HCT116 (cell line): ENCODE results near the gene FLCN. TPM values are rescaled to one million over a fixed set of nuclear protein-coding genes. Genes with fewer than 3 reads are reported as not detected.

Source experiments
- ATAC-seq: fragments of 200-7000 bp; cut with Tn5 transposase; 2 replicates; pipeline ENCODE4 v1.9.1; 2020; ENCODE audit warnings: mild to moderate bottlenecking, moderate library complexity
- BruUV-seq: library from RNA; stranded (reverse); fragments of 400-500 nt; replicated peaks from 2 replicates; lab custom pipeline; 2021; lab: Mats Ljungman, UMichigan
- CTCF ChIA-PET: fragments of 300-600 bp; sonication (Branson Sonifier 250); formaldehyde crosslinking; loops from one replicate; lab custom pipeline; 2021; ENCODE audit warnings: antibody characterized with exemption; lab: Charles Lee
- POLR2A ChIA-PET: fragments of 300-600, 350-600 bp; sonication (Branson Sonifier 250); formaldehyde crosslinking; loops from one replicate; lab custom pipeline; 2021; ENCODE audit warnings: antibody characterized with exemption; lab: Charles Lee
- RAD21 ChIA-PET, 2 experiments: fragments of 300-600 bp; sonication (Branson Sonifier 250); formaldehyde crosslinking; loops; one replicate each; lab custom pipeline; 2023; ENCODE audit warnings: low total read pairs in 2 of 2; ENCODE audit not compliant: uncharacterized antibody in 2 of 2, unreplicated experiment in 2 of 2, low non-redundant PET in 1 of 2; lab: Charles Lee
- DNase-seq: peaks from one replicate; pipeline ENCODE4 v3.0.0-alpha.2; 2010; ENCODE audit warnings: low read depth, low spot score
- H2AFZ ChIP-seq: fragments of 200-600 bp; shearing (Covaris generic), sonication (generic); 2 replicates; pipeline ENCODE4 v1.6.1; 2017; ENCODE audit warnings: low read depth, mixed run types, mixed read lengths, antibody characterized with exemption, low read length; ENCODE audit not compliant: poor library complexity, severe bottlenecking
- H3K27ac ChIP-seq: 2 replicates; pipeline ENCODE4 v1.5.1; 2012; ENCODE audit warnings: low read depth, low read length
- H3K27me3 ChIP-seq: fragments of 200-600 bp; sonication (generic); 2 replicates; pipeline ENCODE4 v1.6.1; 2016; ENCODE audit warnings: mixed run types, low read length, mixed read lengths; ENCODE audit not compliant: insufficient read depth
- H3K36me3 ChIP-seq, 2 experiments: fragments of 200-500 bp in 1 of 2; fragments of 200-600 bp in 1 of 2; sonication (Bioruptor generic) in 1 of 2; sonication (generic) in 1 of 2; 2 replicates each; pipeline versions ENCODE4 v1.5.1 to v1.6.1; 2014 to 2016; ENCODE audit warnings: low read length in 2 of 2, inconsistent platforms in 1 of 2, mixed read lengths in 1 of 2, mixed run types in 1 of 2; ENCODE audit not compliant: insufficient read depth in 2 of 2, control insufficient read depth in 1 of 2
- H3K4me1 ChIP-seq, 2 experiments: fragments of 200-600 bp in 1 of 2; sonication (generic) in 1 of 2; 2 replicates each; pipeline versions ENCODE4 v1.5.1 to v1.6.1; 2012 to 2017; ENCODE audit warnings: low read length in 2 of 2, inconsistent platforms in 1 of 2, mild to moderate bottlenecking in 1 of 2, mixed read lengths in 1 of 2, mixed run types in 1 of 2, moderate library complexity in 1 of 2; ENCODE audit not compliant: insufficient read depth in 2 of 2, control insufficient read depth in 1 of 2
- H3K4me2 ChIP-seq: fragments of 200-600 bp; sonication (generic); 2 replicates; pipeline ENCODE4 v1.6.1; 2017; ENCODE audit warnings: mixed run types, low read length, mixed read lengths
- H3K4me3 ChIP-seq, 2 experiments: fragments of 200-600 bp in 1 of 2; sonication (generic) in 1 of 2; replicated peaks in 1 of 2; 2 replicates each; pipeline ENCODE4 v1.5.1; 2011 to 2016; ENCODE audit warnings: low read length in 2 of 2, control low read depth in 1 of 2, low read depth in 1 of 2, mild to moderate bottlenecking in 1 of 2, mixed read lengths in 1 of 2, mixed run types in 1 of 2
- H3K79me2 ChIP-seq: fragments of 200-600 bp; sonication (generic); 2 replicates; pipeline ENCODE4 v1.6.1; 2017; ENCODE audit warnings: mild to moderate bottlenecking, mixed run types, low read length, moderate library complexity, mixed read lengths; ENCODE audit not compliant: insufficient read depth
- H3K9ac ChIP-seq: fragments of 200-600 bp; sonication (generic); 2 replicates; pipeline ENCODE4 v1.6.1; 2016; ENCODE audit warnings: low read length, mixed read lengths
- H3K9me2 ChIP-seq: fragments of 200-600 bp; sonication (generic), shearing (Covaris generic); 2 replicates; pipeline ENCODE4 v1.6.1; 2017; ENCODE audit warnings: mixed run types, mild to moderate bottlenecking, moderate library complexity; ENCODE audit not compliant: insufficient read depth
- H3K9me3 ChIP-seq, 2 experiments: fragments of 200-500 bp in 1 of 2; fragments of 200-600 bp in 1 of 2; sonication (Bioruptor generic) in 1 of 2; sonication (generic) in 1 of 2; 2 replicates each; pipeline ENCODE4 v1.6.1; 2014 to 2017; ENCODE audit warnings: low read length in 2 of 2, mixed read lengths in 2 of 2, inconsistent platforms in 1 of 2, low read depth in 1 of 2, mild to moderate bottlenecking in 1 of 2, mixed run types in 1 of 2, moderate library complexity in 1 of 2; ENCODE audit not compliant: control insufficient read depth in 1 of 2, insufficient read depth in 1 of 2
- H4K20me1 ChIP-seq: fragments of 200-600 bp; sonication (generic), shearing (Covaris generic); 2 replicates; pipeline ENCODE4 v1.6.1; 2017; ENCODE audit warnings: mixed run types, mild to moderate bottlenecking, moderate library complexity; ENCODE audit not compliant: insufficient read depth
- CEBPB ChIP-seq: IDR thresholded peaks from 2 replicates; pipeline ENCODE4 v1.6.1; 2012; ENCODE audit warnings: low read depth
- CTCF ChIP-seq, 3 experiments: fragments of 200-600 bp in 1 of 3; sonication (generic) in 1 of 3; IDR thresholded peaks in 2 of 3; conservative IDR thresholded peaks in 1 of 3; 2 replicates each; pipeline ENCODE4 v1.5.1; 2012 to 2017; ENCODE audit warnings: low read depth in 2 of 3, low read length in 2 of 3, antibody characterized with exemption in 1 of 3, borderline replicate concordance in 1 of 3, control low read depth in 1 of 3, mild to moderate bottlenecking in 1 of 3, mixed read lengths in 1 of 3, mixed run types in 1 of 3, moderate library complexity in 1 of 3; ENCODE audit not compliant: insufficient read depth in 1 of 3
- ELF1 ChIP-seq: IDR thresholded peaks from 2 replicates; pipeline ENCODE4 v1.6.1; 2012; ENCODE audit warnings: low read depth, borderline replicate concordance
- EZH2phosphoT487 ChIP-seq: fragments of 200-600 bp; IDR thresholded peaks from 2 replicates; pipeline ENCODE4 v1.6.1; 2018; ENCODE audit warnings: antibody characterized with exemption, borderline replicate concordance
- FOSL1 ChIP-seq: IDR thresholded peaks from 2 replicates; pipeline ENCODE4 v1.6.1; 2012; ENCODE audit warnings: low read depth
- JUND ChIP-seq: IDR thresholded peaks from 2 replicates; pipeline ENCODE4 v1.6.1; 2012
- MAX ChIP-seq: IDR thresholded peaks from 2 replicates; pipeline ENCODE4 v1.6.1; 2012
- POLR2A ChIP-seq: IDR thresholded peaks from 2 replicates; pipeline ENCODE4 v1.7.0; 2011; ENCODE audit warnings: borderline replicate concordance; ENCODE audit not compliant: insufficient read depth, insufficient read length; ENCODE audit errors: extremely low read depth
- POLR2AphosphoS5 ChIP-seq: IDR thresholded peaks from 2 replicates; pipeline ENCODE4 v1.6.1; 2011; ENCODE audit warnings: mild to moderate bottlenecking, low read depth, low read length, moderate library complexity
- RAD21 ChIP-seq: IDR thresholded peaks from 2 replicates; pipeline ENCODE4 v1.6.1; 2012; ENCODE audit warnings: low read depth, mild to moderate bottlenecking
- REST ChIP-seq: IDR thresholded peaks from 2 replicates; pipeline ENCODE4 v1.6.1; 2012; ENCODE audit warnings: low read depth
- SIN3A ChIP-seq: IDR thresholded peaks from 2 replicates; pipeline ENCODE4 v1.6.1; 2012; ENCODE audit warnings: low read depth
- TCF7L2 ChIP-seq: IDR thresholded peaks from 2 replicates; pipeline ENCODE4 v1.7.0; 2011; ENCODE audit warnings: borderline replicate concordance, inconsistent platforms; ENCODE audit not compliant: insufficient read depth, insufficient read length; ENCODE audit errors: extremely low read depth
- YY1 ChIP-seq: IDR thresholded peaks from 2 replicates; pipeline ENCODE4 v1.6.1; 2011; ENCODE audit warnings: low read length, low read depth, moderate library complexity, mild to moderate bottlenecking; ENCODE audit not compliant: insufficient replicate concordance; ENCODE audit errors: extremely low read depth
- ZBTB33 ChIP-seq: IDR thresholded peaks from 2 replicates; pipeline ENCODE4 v1.6.1; 2011; ENCODE audit warnings: mild to moderate bottlenecking, low read length, moderate library complexity; ENCODE audit not compliant: insufficient replicate concordance; ENCODE audit errors: extremely low read depth
- ZNF274 ChIP-seq: fragments of 200-500 bp; sonication (Bioruptor generic); IDR thresholded peaks from 2 replicates; pipeline ENCODE4 v1.6.1; 2014; ENCODE audit warnings: mild to moderate bottlenecking, low read depth, low read length, inconsistent platforms
- intact Hi-C: fragments of 100-400 bp; cut with micrococcal nuclease; formaldehyde crosslinking; loops from 2 replicates; pipeline ENCODE4 v1.10.0; 2022
- total RNA-seq: library from RNA; stranded (reverse); gene quantifications from one replicate; pipeline ENCODE4 v1.2.1, GENCODE V29; 2021; ENCODE audit not compliant: unreplicated experiment

The FLCN gene
- total RNA-seq, 1 experiment from 2014 or later: 23.7 TPM

- no peaks in the 10 kb centered on the region for H3K4me1 ChIP-seq
- H3K9ac ChIP-seq: no peak overlapping the region
- no TSS peak for BruUV-seq
- no peak overlapping the region for H3K4me2 ChIP-seq
- RAD21 ChIA-PET: no interaction called here
- ATAC-seq (no peak), DNase-seq (no peak)
- H3K36me3 ChIP-seq: peaks cover 42 to 57% of the 10 kb centered on the region in 2 experiments
- CTCF ChIA-PET: no interaction called here
- no peaks in the 10 kb centered on the region for H3K9me3 ChIP-seq
- no peaks in the 10 kb centered on the region for H4K20me1 ChIP-seq
- TF ChIP-seq SIN3A (no peak), TCF7L2 (no peak), REST (no peak), EZH2phosphoT487 (no peak), RAD21 (no peak), JUND (no peak), ZBTB33 (no peak), ELF1 (no peak), ZNF274 (no peak), MAX (no peak), FOSL1 (no peak), CTCF (IDR thresholded peaks at IDR 0.05 in 2 of 3, conservative IDR thresholded peaks at IDR 0.05 in 1 of 3; ENCODE audit: borderline replicate concordance in 1 of 3, insufficient read depth in 1 of 3, low read depth in 2 of 3, low read length in 2 of 3) (no peak), YY1 (no peak), POLR2AphosphoS5 (no peak), CEBPB (no peak), POLR2A (no peak)
- POLR2A ChIA-PET: no interaction called here
- H2AFZ ChIP-seq: no peak overlapping the region
- H3K4me3 ChIP-seq: no peak overlapping the region
- H3K9me2 ChIP-seq: no peaks in the 10 kb centered on the region
- intact Hi-C loops: no loop called here
- no peaks in the 10 kb centered on the region for H3K79me2 ChIP-seq
- H3K27me3 ChIP-seq: no peaks in the 10 kb centered on the region
- H3K27ac ChIP-seq: no peak overlapping the region
Measured at GRCh38 chr17:17179371-17179827, 57.6 kb downstream of the FLCN start.
